ENCODE data around the gene SWAP70. TPM values are rescaled to one million over a fixed set of nuclear protein-coding genes. Genes with fewer than 3 reads are reported as not detected.

Gene SWAP70
- total and polyA plus RNA-seq, 9 of the 15 experiments (the other 6 are each of a cell fraction or from before 2014, with no cell fraction given): 1.7 to 4.9 (median 3.9) TPM

DNA sequence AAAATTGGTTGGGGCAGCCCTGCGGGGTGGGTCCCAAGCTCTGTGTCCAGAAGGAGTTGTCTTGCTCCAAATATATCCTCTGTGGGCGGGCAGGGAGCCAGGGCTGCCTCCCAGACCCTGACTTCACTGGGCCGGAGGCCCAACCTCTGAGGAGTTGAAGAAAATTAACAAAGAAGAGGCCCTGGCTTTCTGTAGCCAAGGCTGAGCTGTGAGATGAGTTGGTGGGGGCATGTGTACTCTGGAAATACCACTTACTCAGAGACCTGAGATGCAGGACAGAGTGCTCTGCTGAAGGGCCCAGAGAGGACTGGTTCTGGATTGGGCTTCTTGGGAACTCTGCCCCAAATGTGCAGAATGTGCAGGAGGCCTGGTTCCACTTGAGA lies 96.3 kb downstream of the SWAP70 start (continued):
- no peak for TF ChIP-seq RBM34 (IDR thresholded peaks at IDR 0.05; ENCODE audit: borderline replicate concordance, insufficient read depth, low read length)
- no peak for TF ChIP-seq FOSL1 (tag; conservative IDR thresholded peaks at IDR 0.05)
- no peak for TF ChIP-seq GATA2 (CRISPR knock-in tag; IDR thresholded peaks at IDR 0.05)
- TF ChIP-seq THRB (CRISPR knock-in tag; conservative IDR thresholded peaks at IDR 0.05): no peak

- WGBS (ENCODE audit: insufficient coverage, low coverage, missing lambda C conversion rate): 34% methylated on average over 6 of the region's 6 CpGs
- H3K4me2 ChIP-seq (ENCODE audit: insufficient read depth, low read length): no peak overlapping the region
- intact Hi-C loops (cut with micrococcal nuclease): no loop called here
- H3K79me2 ChIP-seq (ENCODE audit: control insufficient read depth, insufficient read depth, low read length): no peaks in the 10 kb centered on the region
- FAIRE-seq: no peak
- H3K9me1 ChIP-seq (ENCODE audit: control insufficient read depth, insufficient read depth, low read length): peaks cover 7% of the 10 kb centered on the region
- H2AFZ ChIP-seq (ENCODE audit: low read depth, low read length): no peak overlapping the region
- H4K20me1 ChIP-seq (replicated peaks; ENCODE audit: control insufficient read depth, insufficient read depth, low read length): no peaks in the 10 kb centered on the region; the same call in 1 of the 2 replicates
- no peak for ATAC-seq
- H3K36me3 ChIP-seq (ENCODE audit: control insufficient read depth, insufficient read depth, low read length): no peaks in the 10 kb centered on the region
- DNase-seq (ENCODE audit: extremely low read depth in 1 of 4, low spot score in 3 of 4): no peak
- no peak overlapping the region for H3K4me3 ChIP-seq
- H3K27ac ChIP-seq (ENCODE audit: extremely low read depth, low read depth, low read length): no peak overlapping the region
- POLR2A ChIA-PET: no interaction called here
- no peak overlapping the region for H3K9ac ChIP-seq (ENCODE audit: insufficient read depth in 1 of 2, low read depth in 2 of 2, low read length in 2 of 2)
- no peaks in the 10 kb centered on the region for H3K27me3 ChIP-seq (ENCODE audit: control insufficient read depth in 2 of 2, insufficient read depth in 2 of 2, low read length in 2 of 2)
- CTCF ChIA-PET (ENCODE audit: low intra/inter-chr PET ratio): no interaction called here
- BruUV-seq (replicated peaks): no TSS peak
- peaks cover 22 to 23% of the 10 kb centered on the region in 2 experiments for H3K4me1 ChIP-seq (replicated peaks in 1 of 2; ENCODE audit: control insufficient read depth in 2 of 2, insufficient read depth in 2 of 2, low read length in 2 of 2)
- no peaks in the 10 kb centered on the region for H3K9me3 ChIP-seq (replicated peaks; ENCODE audit: control insufficient read depth, insufficient read depth, low read depth, low read length)
- in situ Hi-C loops (cut with MboI): loop anchor here (5.0 to 10.0 kb wide), 2 partner anchors 206 to 553 kb away; no protein-coding TSS in a partner anchor
- TF ChIP-seq ZNF407 (IDR thresholded peaks at IDR 0.05; ENCODE audit: low read depth): no peak
- TF ChIP-seq ZNF184 (CRISPR knock-in tag; IDR thresholded peaks at IDR 0.05): no peak
- TF ChIP-seq THRB (CRISPR knock-in tag; conservative IDR thresholded peaks at IDR 0.05): no peak
- no peak for TF ChIP-seq TCF7 (IDR thresholded peaks at IDR 0.05; ENCODE audit: borderline replicate concordance)
- TF ChIP-seq KDM5B (IDR thresholded peaks at IDR 0.05; ENCODE audit: insufficient replicate concordance, low read depth, low read length): no peak
- TF ChIP-seq ZNF764 (CRISPR knock-in tag; IDR thresholded peaks at IDR 0.05; ENCODE audit: low read depth): no peak
- no peak for TF ChIP-seq HNRNPK (IDR thresholded peaks at IDR 0.05; ENCODE audit: low read depth, low read length, poor library complexity, severe bottlenecking)
Observed at GRCh38 chr11:9761441-9761945, 97.6 kb downstream of the SWAP70 start.

Data from K562 (cell line).